Endodermal cell (in vitro differentiated cells): Measurements from ENCODE around the gene CHMP2A. TPM values are rescaled to one million over a fixed set of nuclear protein-coding genes. Genes with fewer than 3 reads are reported as not detected.

ENCODE experiments used
- DNase-seq: peaks from one replicate; pipeline ENCODE4 v3.0.0-alpha.2; 2017
- H3K27ac ChIP-seq: 2 replicates; pipeline ENCODE4 v1.5.1; 2013; ENCODE audit warnings: mild to moderate bottlenecking, low read depth, low read length, moderate library complexity
- H3K27me3 ChIP-seq: 2 replicates; pipeline ENCODE4 v1.6.1; 2013; ENCODE audit warnings: mild to moderate bottlenecking, low read length, moderate library complexity; ENCODE audit not compliant: insufficient read depth, control insufficient read depth, poor library complexity, severe bottlenecking
- H3K36me3 ChIP-seq: 2 replicates; pipeline ENCODE4 v1.7.0; 2013; ENCODE audit warnings: mild to moderate bottlenecking, low read length, moderate library complexity; ENCODE audit not compliant: control insufficient read depth, insufficient read depth
- H3K4me1 ChIP-seq: one replicate; pipeline ENCODE4 v1.7.0; 2013; ENCODE audit warnings: low read length; ENCODE audit not compliant: control insufficient read depth, insufficient read depth
- H3K4me3 ChIP-seq: 2 replicates; pipeline ENCODE4 v1.5.1; 2013; ENCODE audit warnings: mild to moderate bottlenecking, low read length, moderate library complexity
- H3K9ac ChIP-seq: 2 replicates; pipeline ENCODE4 v1.6.1; 2013; ENCODE audit warnings: mild to moderate bottlenecking, low read length, moderate library complexity; ENCODE audit not compliant: poor library complexity, severe bottlenecking; ENCODE audit errors: extremely low read depth
- H3K9me3 ChIP-seq: 2 replicates; pipeline ENCODE4 v1.6.1; 2013; ENCODE audit warnings: mild to moderate bottlenecking, low read length, moderate library complexity; ENCODE audit not compliant: control insufficient read depth
- H3K27ac Mint-ChIP-seq: 2 replicates; pipeline ENCODE4 v1.8.0; 2020; ENCODE audit warnings: mixed read lengths
- H3K27me3 Mint-ChIP-seq: 2 replicates; pipeline ENCODE4 v1.8.0; 2021; ENCODE audit warnings: mild to moderate bottlenecking, mixed read lengths; ENCODE audit not compliant: insufficient read depth
- H3K36me3 Mint-ChIP-seq: 2 replicates; pipeline ENCODE4 v1.8.0; 2020; ENCODE audit warnings: low read depth, mixed read lengths
- H3K4me1 Mint-ChIP-seq: 2 replicates; pipeline ENCODE4 v1.8.0; 2020; ENCODE audit warnings: mixed read lengths
- H3K4me3 Mint-ChIP-seq: 2 replicates; pipeline ENCODE4 v1.8.0; 2020; ENCODE audit warnings: mild to moderate bottlenecking, moderate library complexity, mixed read lengths
- H3K9me3 Mint-ChIP-seq: 2 replicates; pipeline ENCODE4 v1.8.0; 2020; ENCODE audit warnings: mild to moderate bottlenecking, mixed read lengths
- WGBS, 2 experiments: methylation state at CpG; one replicate each; pipeline versions ENCODE4 v1.1.5 to v1.1.7; 2013; ENCODE audit warnings: missing lambda C conversion rate in 2 of 2, mixed read lengths in 1 of 2; ENCODE audit not compliant: insufficient coverage in 1 of 2, insufficient read length in 1 of 2; 5-methylcytosine and 5-hydroxymethylcytosine counted together
- total RNA-seq, 2 donors: library from RNA; stranded (reverse); fragmentation: NEBNext Ultra II Directional in 1 of 2; extraction: Animal tissue kit (Norgen Biotek cat#: 25700) in 1 of 2; gene quantifications; 2 replicates in 1 of 2; 3 replicates in 1 of 2; pipeline ENCODE4 v1.2.1, GENCODE V29; 2021
- TF ChIP-seq, protein P1 (sequence below): fragments of 200-600 bp; sonication (generic); conservative IDR thresholded peaks from 2 replicates; pipeline ENCODE4 v1.5.0; 2021; ENCODE audit warnings: antibody characterized with exemption, mild to moderate bottlenecking

The CHMP2A gene
- total RNA-seq, 2 donors from 2014 or later: 97.7 to 147 TPM

DNA sequence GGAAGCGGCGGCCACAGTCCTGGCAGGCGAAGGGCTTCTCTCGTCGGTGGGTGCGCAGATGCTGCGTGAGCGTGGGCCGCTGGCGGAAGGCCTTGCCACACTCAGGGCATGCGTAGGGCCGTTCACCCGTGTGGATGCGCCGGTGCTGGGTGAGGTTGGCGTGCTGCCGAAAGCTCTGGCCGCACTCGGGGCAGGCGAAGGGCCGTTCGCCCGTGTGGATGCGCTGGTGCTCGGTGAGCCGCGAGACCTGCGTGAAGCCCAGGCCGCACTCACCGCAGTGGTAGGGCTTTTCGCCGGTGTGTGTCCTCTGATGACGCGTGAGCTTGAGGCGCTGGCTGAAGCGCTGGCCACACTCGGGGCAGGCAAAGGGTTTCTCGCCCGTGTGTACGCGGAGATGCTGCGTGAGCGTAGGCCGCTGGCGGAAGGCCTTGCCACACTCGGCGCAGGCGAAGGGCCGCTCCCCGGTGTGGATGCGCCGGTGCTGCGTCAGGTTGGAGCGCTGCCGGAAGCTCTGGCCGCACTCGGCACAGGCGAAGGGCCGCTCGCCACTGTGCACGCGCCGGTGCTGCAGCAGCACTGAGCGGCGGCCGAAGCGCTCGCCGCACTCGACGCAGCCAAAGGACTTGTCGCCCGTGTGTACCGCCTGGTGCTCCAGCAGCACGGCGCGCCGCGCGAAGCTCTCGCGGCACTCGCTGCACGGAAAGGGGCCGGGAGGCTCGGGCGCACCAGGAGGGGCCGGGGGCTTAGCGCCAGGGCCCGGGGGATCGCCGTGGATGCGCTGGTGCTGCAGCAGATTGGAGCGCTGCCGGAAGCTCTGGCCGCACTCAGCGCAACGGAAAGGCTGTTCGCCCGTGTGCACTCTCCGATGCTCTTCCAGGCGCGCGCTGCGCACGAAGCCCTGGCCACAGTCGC is 7.5 kb upstream of the CHMP2A start:
- DNase-seq: peak; percentile 68
- no peaks in the 10 kb centered on the region for H3K4me1 Mint-ChIP-seq
- H3K4me3 Mint-ChIP-seq: no peak overlapping the region
- peaks cover 6% of the 10 kb centered on the region for H3K27me3 ChIP-seq
- no peak overlapping the region for H3K9ac ChIP-seq
- peaks cover 2% of the 10 kb centered on the region for H3K27me3 Mint-ChIP-seq
- H3K9me3 ChIP-seq: no peaks in the 10 kb centered on the region
- H3K4me3 ChIP-seq: peak overlapping the region; percentile 29
- no peak overlapping the region for H3K27ac Mint-ChIP-seq
- H3K27ac ChIP-seq: no peak overlapping the region
- H3K36me3 Mint-ChIP-seq: peaks cover 14% of the 10 kb centered on the region
- H3K9me3 Mint-ChIP-seq: no peaks in the 10 kb centered on the region
- TF ChIP-seq, protein P1, sequence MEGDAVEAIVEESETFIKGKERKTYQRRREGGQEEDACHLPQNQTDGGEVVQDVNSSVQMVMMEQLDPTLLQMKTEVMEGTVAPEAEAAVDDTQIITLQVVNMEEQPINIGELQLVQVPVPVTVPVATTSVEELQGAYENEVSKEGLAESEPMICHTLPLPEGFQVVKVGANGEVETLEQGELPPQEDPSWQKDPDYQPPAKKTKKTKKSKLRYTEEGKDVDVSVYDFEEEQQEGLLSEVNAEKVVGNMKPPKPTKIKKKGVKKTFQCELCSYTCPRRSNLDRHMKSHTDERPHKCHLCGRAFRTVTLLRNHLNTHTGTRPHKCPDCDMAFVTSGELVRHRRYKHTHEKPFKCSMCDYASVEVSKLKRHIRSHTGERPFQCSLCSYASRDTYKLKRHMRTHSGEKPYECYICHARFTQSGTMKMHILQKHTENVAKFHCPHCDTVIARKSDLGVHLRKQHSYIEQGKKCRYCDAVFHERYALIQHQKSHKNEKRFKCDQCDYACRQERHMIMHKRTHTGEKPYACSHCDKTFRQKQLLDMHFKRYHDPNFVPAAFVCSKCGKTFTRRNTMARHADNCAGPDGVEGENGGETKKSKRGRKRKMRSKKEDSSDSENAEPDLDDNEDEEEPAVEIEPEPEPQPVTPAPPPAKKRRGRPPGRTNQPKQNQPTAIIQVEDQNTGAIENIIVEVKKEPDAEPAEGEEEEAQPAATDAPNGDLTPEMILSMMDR: no peak
- 62 to 66% methylated on average over 62 to 107 of the region's 107 CpGs for WGBS, 2 experiments
- H3K4me1 ChIP-seq: no peaks in the 10 kb centered on the region
- peaks cover 10% of the 10 kb centered on the region for H3K36me3 ChIP-seq

DNA sequence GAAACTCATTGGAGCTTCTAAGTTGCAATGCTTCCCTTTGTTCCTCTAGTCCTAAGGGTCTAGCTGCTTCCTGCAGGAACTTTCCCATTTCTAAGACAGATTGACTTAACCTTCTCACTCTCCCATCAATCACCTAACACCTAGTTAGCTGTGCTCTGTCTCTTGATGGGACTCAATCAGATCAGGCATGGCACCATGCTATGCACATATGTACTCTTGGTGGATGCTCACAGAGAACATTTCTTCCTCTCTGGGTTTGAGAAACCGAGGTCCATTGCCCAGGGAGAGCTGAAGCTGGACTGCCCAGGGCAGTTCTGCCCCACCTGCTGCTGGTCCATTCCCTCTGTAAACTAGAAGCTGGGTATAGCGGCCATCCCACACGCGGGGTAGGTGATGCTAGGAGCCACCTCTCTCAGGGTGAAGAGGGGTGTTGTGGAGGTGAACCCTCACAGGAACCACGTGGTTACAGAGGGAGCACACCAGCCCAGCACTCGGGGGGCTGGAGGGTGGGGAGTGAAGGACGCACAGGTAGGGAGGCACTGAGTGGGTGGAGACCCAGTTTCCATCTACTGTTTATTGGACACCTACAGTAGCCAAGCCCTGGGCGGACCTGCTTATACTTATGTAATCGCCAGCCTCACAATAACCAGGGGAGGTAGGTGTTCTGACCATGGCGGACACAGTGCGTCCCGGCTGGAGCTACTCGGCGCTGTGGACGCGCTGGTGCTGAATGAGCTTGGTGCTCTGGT is 6.6 kb upstream of the CHMP2A start:
- Histone ChIP-seq H3K27me3 (peaks cover 6% of the 10 kb centered on the region), H3K9ac (no peak overlapping the region), H3K36me3 (peaks cover 10% of the 10 kb centered on the region), H3K27ac (no peak overlapping the region), H3K4me3 (no peak overlapping the region), H3K9me3 (no peaks in the 10 kb centered on the region), H3K4me1 (no peaks in the 10 kb centered on the region)
- 96% methylated on average over 12 to 16 of the region's 16 CpGs for WGBS, 2 experiments
- Mint-ChIP-seq H3K27ac (no peak overlapping the region), H3K36me3 (peaks cover 16% of the 10 kb centered on the region), H3K9me3 (no peaks in the 10 kb centered on the region), H3K4me1 (peaks cover 5% of the 10 kb centered on the region), H3K4me3 (no peak overlapping the region), H3K27me3 (peaks cover 2% of the 10 kb centered on the region)
- DNase-seq: no peak
- TF ChIP-seq, protein P1: no peak

DNA sequence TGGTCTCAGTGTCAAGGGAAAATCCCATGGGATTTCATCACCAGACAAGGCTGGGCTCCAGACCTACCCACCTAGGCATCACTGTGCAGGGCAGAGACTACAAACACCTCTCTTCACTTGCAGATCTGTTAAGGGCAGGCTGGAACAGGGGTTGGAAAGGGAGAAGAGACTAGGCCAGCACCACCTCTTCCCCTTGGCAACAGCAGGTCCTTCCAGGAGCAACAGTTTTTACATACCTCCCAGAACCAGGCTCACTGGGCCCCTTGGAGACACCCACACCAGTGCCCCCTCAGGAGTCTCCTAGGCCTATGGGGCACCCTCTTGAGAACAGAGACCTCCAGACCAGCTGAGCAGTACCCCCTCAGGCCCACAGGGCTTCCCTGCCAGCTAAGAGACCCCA is 6.0 kb upstream of the CHMP2A start:
- peaks cover 13% of the 10 kb centered on the region for H3K36me3 ChIP-seq
- H3K9ac ChIP-seq: no peak overlapping the region
- Mint-ChIP-seq H3K4me3 (no peak overlapping the region), H3K27me3 (peaks cover 2% of the 10 kb centered on the region), H3K36me3 (peaks cover 19% of the 10 kb centered on the region), H3K4me1 (peaks cover 11% of the 10 kb centered on the region), H3K27ac (no peak overlapping the region), H3K9me3 (no peaks in the 10 kb centered on the region)
- H3K4me1 ChIP-seq: no peaks in the 10 kb centered on the region
- TF ChIP-seq, protein P1: no peak
- H3K9me3 ChIP-seq: no peaks in the 10 kb centered on the region
- no peak overlapping the region for H3K4me3 ChIP-seq
- no peak overlapping the region for H3K27ac ChIP-seq
- H3K27me3 ChIP-seq: peaks cover 6% of the 10 kb centered on the region
- no peak for DNase-seq
